Loucy (cell line): ENCODE measurements around the gene SLC9A4.

Source experiments
- H2AFZ ChIP-seq: fragments of 200-600 bp; sonication (generic); 2 replicates; pipeline ENCODE4 v1.6.0; 2016; ENCODE audit warnings: antibody characterized with exemption, mild to moderate bottlenecking, low read length, moderate library complexity
- H3F3A ChIP-seq: fragments of 200-600 bp; 2 replicates; pipeline ENCODE4 v1.6.0; 2016; ENCODE audit warnings: antibody characterized with exemption, low read depth, mild to moderate bottlenecking
- H3K27me3 ChIP-seq: fragments of 200-600 bp; sonication (generic); 2 replicates; pipeline ENCODE4 v1.6.1; 2014; ENCODE audit warnings: low read length, mild to moderate bottlenecking; ENCODE audit not compliant: insufficient read depth, poor library complexity, severe bottlenecking
- H3K36me3 ChIP-seq: fragments of 200-600 bp; sonication (generic); 2 replicates; pipeline ENCODE4 v1.6.1; 2016; ENCODE audit warnings: low read length; ENCODE audit not compliant: insufficient read depth
- H3K4me1 ChIP-seq: fragments of 200-600 bp; sonication (generic); 2 replicates; pipeline ENCODE4 v1.5.1; 2014; ENCODE audit warnings: low read length, mild to moderate bottlenecking; ENCODE audit not compliant: insufficient read depth, poor library complexity, severe bottlenecking
- H3K4me2 ChIP-seq: fragments of 200-600 bp; sonication (generic); 2 replicates; pipeline ENCODE4 v1.6.0; 2014; ENCODE audit warnings: antibody characterized with exemption, low read length, low read depth, mild to moderate bottlenecking; ENCODE audit not compliant: poor library complexity, severe bottlenecking
- H3K4me3 ChIP-seq: fragments of 200-600 bp; sonication (generic); 2 replicates; pipeline ENCODE4 v1.5.1; 2014; ENCODE audit warnings: low read length, mild to moderate bottlenecking, mixed read lengths; ENCODE audit not compliant: poor library complexity, severe bottlenecking
- H3K79me2 ChIP-seq: fragments of 200-600 bp; sonication (generic); 2 replicates; pipeline ENCODE4 v1.6.1; 2014; ENCODE audit warnings: low read length; ENCODE audit not compliant: insufficient read depth
- H3K9ac ChIP-seq: fragments of 200-600 bp; sonication (generic); 2 replicates; pipeline ENCODE4 v1.6.0; 2014; ENCODE audit warnings: mild to moderate bottlenecking, low read depth, low read length, moderate library complexity; ENCODE audit not compliant: poor library complexity, severe bottlenecking
- H3K9me2 ChIP-seq: fragments of 200-600 bp; sonication (generic); replicated peaks from 2 replicates; pipeline ENCODE4 v1.6.1; 2016; ENCODE audit warnings: low read depth, low read length, mixed read lengths
- H3K9me3 ChIP-seq: fragments of 200-600 bp; sonication (generic); 2 replicates; pipeline ENCODE4 v1.6.1; 2014; ENCODE audit warnings: mild to moderate bottlenecking, antibody characterized with exemption, low read length, low read depth; ENCODE audit not compliant: insufficient read depth
- H4K20me1 ChIP-seq: fragments of 200-600 bp; sonication (generic); 2 replicates; pipeline ENCODE4 v1.6.0; 2014; ENCODE audit warnings: antibody characterized with exemption, low read length, mild to moderate bottlenecking; ENCODE audit not compliant: insufficient read depth, poor library complexity, severe bottlenecking
- CTCF ChIP-seq: fragments of 200-600 bp; sonication (generic); conservative IDR thresholded peaks from 2 replicates; pipeline ENCODE4 v1.5.1; 2014; ENCODE audit warnings: mild to moderate bottlenecking, antibody characterized with exemption, low read length
- EZH2phosphoT487 ChIP-seq: fragments of 200-600 bp; IDR thresholded peaks from 2 replicates; pipeline ENCODE4 v1.6.1; 2018; ENCODE audit warnings: antibody characterized with exemption, mild to moderate bottlenecking, moderate library complexity, borderline replicate concordance

The SLC9A4 gene

DNA sequence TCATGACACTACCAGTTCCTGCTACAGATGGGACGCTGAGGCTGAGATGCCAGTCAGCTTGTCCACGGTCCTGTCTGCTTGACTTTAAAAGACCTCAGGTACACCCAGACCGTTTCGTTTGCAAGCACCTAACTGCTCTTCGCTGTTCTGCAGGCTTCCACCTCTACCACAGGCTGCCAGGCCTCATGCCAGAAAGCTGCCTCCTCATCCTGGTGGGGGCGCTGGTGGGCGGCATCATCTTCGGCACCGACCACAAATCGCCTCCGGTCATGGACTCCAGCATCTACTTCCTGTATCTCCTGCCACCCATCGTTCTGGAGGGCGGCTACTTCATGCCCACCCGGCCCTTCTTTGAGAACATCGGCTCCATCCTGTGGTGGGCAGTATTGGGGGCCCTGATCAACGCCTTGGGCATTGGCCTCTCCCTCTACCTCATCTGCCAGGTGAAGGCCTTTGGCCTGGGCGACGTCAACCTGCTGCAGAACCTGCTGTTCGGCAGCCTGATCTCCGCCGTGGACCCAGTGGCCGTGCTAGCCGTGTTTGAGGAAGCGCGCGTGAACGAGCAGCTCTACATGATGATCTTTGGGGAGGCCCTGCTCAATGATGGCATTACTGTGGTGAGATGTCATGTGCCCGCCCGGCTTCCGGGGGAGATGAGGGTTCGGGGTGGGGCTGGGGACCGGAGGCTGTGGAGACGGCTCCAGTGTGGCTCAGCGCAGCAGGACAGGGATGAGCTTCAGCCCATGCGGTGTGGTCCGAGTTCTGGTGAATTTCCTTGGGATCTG, 5.9 kb downstream of the SLC9A4 start:
- Histone ChIP-seq H3K4me2 (no peak overlapping the region), H3K27me3 (no peaks in the 10 kb centered on the region), H3K36me3 (no peaks in the 10 kb centered on the region), H3K4me3 (no peak overlapping the region), H3K9me2 (no peaks in the 10 kb centered on the region), H3K79me2 (no peaks in the 10 kb centered on the region), H3K4me1 (no peaks in the 10 kb centered on the region), H4K20me1 (no peaks in the 10 kb centered on the region), H3K9me3 (no peaks in the 10 kb centered on the region), H3F3A (no peaks in the 10 kb centered on the region), H2AFZ (no peak overlapping the region), H3K9ac (no peak overlapping the region)
- peak; percentile 39 for TF ChIP-seq CTCF
- TF ChIP-seq EZH2phosphoT487 = no peak

GRCh38 chr2:102480285-102481195, 7.5 kb downstream of the SLC9A4 start:
- no peaks in the 10 kb centered on the region for H3K79me2 ChIP-seq
- no peak overlapping the region for H3K9ac ChIP-seq

DNA sequence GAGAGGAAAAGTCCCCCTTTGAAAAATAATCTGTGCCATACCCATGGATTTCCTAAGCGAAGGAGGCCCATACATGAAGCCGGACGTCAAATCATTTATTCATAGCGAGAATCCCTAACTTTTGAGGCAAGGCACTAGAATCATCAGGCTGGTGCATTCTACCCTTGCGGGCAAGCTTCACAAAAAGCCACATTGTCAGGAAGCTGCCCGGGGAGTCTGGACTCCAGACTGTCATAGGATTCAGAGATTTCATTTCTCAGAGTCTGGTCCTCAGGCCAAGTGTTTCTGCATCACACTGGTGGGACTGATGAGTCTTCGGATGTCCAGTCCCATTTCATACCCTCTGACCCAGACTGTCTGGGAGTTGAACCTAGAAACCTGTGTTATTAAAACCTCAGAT, 8.9 kb downstream of the SLC9A4 start:
- Histone ChIP-seq H3F3A (no peaks in the 10 kb centered on the region), H3K9me3 (no peaks in the 10 kb centered on the region), H4K20me1 (no peaks in the 10 kb centered on the region), H3K36me3 (no peaks in the 10 kb centered on the region), H3K9ac (no peak overlapping the region), H2AFZ (no peak overlapping the region), H3K4me2 (no peak overlapping the region), H3K27me3 (no peaks in the 10 kb centered on the region), H3K4me1 (peaks cover 4% of the 10 kb centered on the region), H3K9me2 (no peaks in the 10 kb centered on the region), H3K79me2 (no peaks in the 10 kb centered on the region), H3K4me3 (no peak overlapping the region)
- TF ChIP-seq CTCF (no peak), EZH2phosphoT487 (no peak)

More at GRCh38 chr2:102480285-102481195, 7.5 kb downstream of the SLC9A4 start:
- Histone ChIP-seq H2AFZ (no peak overlapping the region), H3K4me1 (no peaks in the 10 kb centered on the region), H3K4me3 (no peak overlapping the region), H3K27me3 (no peaks in the 10 kb centered on the region), H3K9me3 (no peaks in the 10 kb centered on the region), H3K4me2 (no peak overlapping the region), H4K20me1 (no peaks in the 10 kb centered on the region), H3K9me2 (no peaks in the 10 kb centered on the region), H3K36me3 (no peaks in the 10 kb centered on the region), H3F3A (no peaks in the 10 kb centered on the region)
- TF ChIP-seq EZH2phosphoT487 (no peak), CTCF (no peak)
